ENCODE results near the gene ENAH. TPM values are rescaled to one million over a fixed set of nuclear protein-coding genes. Genes with fewer than 3 reads are reported as not detected.
A peak's percentile ranks its signal among the peaks of the same experiment; 100 is the strongest.

Gene ENAH
- total RNA-seq, 2 donors from 2014 or later, result 50.5 to 59.5 TPM

DNA sequence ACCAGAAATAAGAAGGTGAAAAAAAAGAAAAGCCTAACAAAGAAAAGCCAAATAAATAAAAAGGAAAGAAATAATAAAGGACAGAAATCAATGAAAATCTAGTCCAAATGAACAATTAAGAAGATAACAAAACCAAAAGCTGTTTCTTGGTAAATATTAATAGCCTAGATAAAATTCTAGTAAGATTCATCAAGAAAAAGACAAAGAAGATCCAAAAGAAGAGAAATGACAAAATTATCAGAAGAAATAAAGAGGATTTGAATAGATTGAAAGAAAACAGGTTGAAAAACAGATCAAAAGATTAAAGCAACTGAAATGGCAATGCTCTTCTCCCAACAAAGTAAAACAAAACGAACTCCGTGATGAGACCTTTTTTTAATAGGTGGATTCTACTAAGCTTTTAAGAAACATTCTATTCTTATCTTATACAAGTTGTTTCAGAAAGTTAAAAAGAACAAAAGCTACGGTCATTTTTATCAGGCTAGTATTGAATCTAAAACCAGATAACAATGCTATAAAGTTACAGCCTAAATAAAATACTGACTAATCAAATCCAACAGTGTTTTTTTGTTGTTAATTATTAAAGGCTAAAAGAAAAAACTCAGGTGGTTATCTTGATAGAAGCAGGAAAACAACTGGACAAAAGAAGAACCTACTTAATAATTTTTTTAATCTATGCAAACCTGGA is 50.9 kb downstream of the ENAH start:
- TF ChIP-seq CTCF (IDR thresholded peaks at IDR 0.05), result no peak
- Histone ChIP-seq H3K4me1 (peaks cover 0 to 28% of the 10 kb centered on the region in 2 donors), H3K9me3 (peaks cover 0 to 4% of the 10 kb centered on the region in 2 donors), H3K27me3 (no peaks in the 10 kb centered on the region), H3K27ac (peak overlapping the region in 1 of 2 donors; percentile 38), H3K4me3 (no peak overlapping the region), H3K36me3 (no peaks in the 10 kb centered on the region)
- no peak for DNase-seq (ENCODE audit: low spot score)

GRCh38 chr1:225598847-225599246 is 54.1 kb downstream of the ENAH start:
- Histone ChIP-seq H3K36me3 (no peaks in the 10 kb centered on the region), H3K27me3 (no peaks in the 10 kb centered on the region), H3K27ac (no peak overlapping the region), H3K4me1 (peaks cover 0 to 52% of the 10 kb centered on the region in 2 donors), H3K4me3 (no peak overlapping the region), H3K9me3 (peaks cover 0 to 4% of the 10 kb centered on the region in 2 donors)
- TF ChIP-seq CTCF (IDR thresholded peaks at IDR 0.05), result no peak
- no peak for DNase-seq (ENCODE audit: low spot score)

- no peak for TF ChIP-seq CTCF (IDR thresholded peaks at IDR 0.05)
- H3K9me3 ChIP-seq, result peaks cover 0 to 4% of the 10 kb centered on the region in 2 donors
- no peak for DNase-seq (ENCODE audit: low spot score)
- H3K27me3 ChIP-seq, result no peaks in the 10 kb centered on the region
- no peak overlapping the region for H3K4me3 ChIP-seq
- H3K36me3 ChIP-seq, result no peaks in the 10 kb centered on the region
- H3K4me1 ChIP-seq, result peaks cover 0 to 51% of the 10 kb centered on the region in 2 donors
- H3K27ac ChIP-seq, result no peak overlapping the region
These were observed 54.9 kb downstream of the ENAH start for GRCh38 chr1:225597926-225598575.

DNA sequence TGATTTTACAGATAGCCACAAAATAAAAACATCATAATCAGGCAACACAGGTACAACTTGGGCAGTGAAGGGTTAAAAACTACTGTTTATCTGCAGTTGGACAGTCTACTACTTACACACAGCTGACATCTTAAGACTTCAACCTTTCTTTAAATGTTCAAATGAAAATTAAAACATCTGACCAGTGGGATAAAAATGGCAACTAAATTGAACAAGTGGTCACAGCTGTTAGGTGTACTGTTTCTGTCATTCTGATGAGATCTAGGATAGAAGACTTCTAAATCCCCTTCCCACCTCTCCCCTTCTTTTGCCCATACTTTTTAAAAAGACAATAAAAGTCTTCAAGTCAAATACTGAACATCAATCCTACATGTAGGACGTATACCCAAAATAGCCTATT is 56.2 kb downstream of the ENAH start:
- peaks cover 0 to 44% of the 10 kb centered on the region in 2 donors for H3K4me1 ChIP-seq
- H3K36me3 ChIP-seq, result no peaks in the 10 kb centered on the region
- no peak overlapping the region for H3K27ac ChIP-seq
- no peak overlapping the region for H3K4me3 ChIP-seq
- no peak for TF ChIP-seq CTCF (IDR thresholded peaks at IDR 0.05)
- peaks cover 0 to 4% of the 10 kb centered on the region in 2 donors for H3K9me3 ChIP-seq
- DNase-seq (ENCODE audit: low spot score), result no peak
- no peaks in the 10 kb centered on the region for H3K27me3 ChIP-seq

- no peak for TF ChIP-seq CTCF (IDR thresholded peaks at IDR 0.05)
- no peak for DNase-seq (ENCODE audit: low spot score)
- Histone ChIP-seq H3K27ac (no peak overlapping the region), H3K36me3 (no peaks in the 10 kb centered on the region), H3K4me3 (no peak overlapping the region), H3K4me1 (peaks cover 0 to 44% of the 10 kb centered on the region in 2 donors), H3K27me3 (no peaks in the 10 kb centered on the region), H3K9me3 (peaks cover 0 to 4% of the 10 kb centered on the region in 2 donors)
These were observed 56.9 kb downstream of the ENAH start for GRCh38 chr1:225595974-225596551.
